WERI-Rb-1 (cell line): ENCODE results near the gene DFFA.
"Not testable (repeated sequence)": the region's sequence is repeated elsewhere in the genome, so short reads cannot be mapped to it uniquely, and the experiment has no call there.

Experiments used
- DNase-seq: peaks from one replicate; pipeline ENCODE4 v3.0.0-alpha.2; 2020
- H3K27ac ChIP-seq: fragments of 250-450 bp; sonication (Bioruptor Pico); 2 replicates; pipeline ENCODE4 v1.5.1; 2020; ENCODE audit warnings: mild to moderate bottlenecking, moderate library complexity
- H3K27me3 ChIP-seq: fragments of 250-450 bp; sonication (Bioruptor Pico); 2 replicates; pipeline ENCODE4 v1.5.1; 2021; ENCODE audit warnings: mild to moderate bottlenecking, low read depth, moderate library complexity; ENCODE audit not compliant: insufficient read depth, severe bottlenecking
- H3K36me3 ChIP-seq: fragments of 250-450 bp; sonication (Bioruptor Pico); 2 replicates; pipeline ENCODE4 v1.5.1; 2020; ENCODE audit warnings: mild to moderate bottlenecking, moderate library complexity
- H3K4me3 ChIP-seq: 2 replicates; pipeline ENCODE4 v1.5.1; 2011; ENCODE audit warnings: low read depth, mild to moderate bottlenecking, control low read depth, low read length
- H3K9me3 ChIP-seq: fragments of 250-450 bp; sonication (Bioruptor Pico); 2 replicates; pipeline ENCODE4 v1.5.1; 2021; ENCODE audit warnings: mild to moderate bottlenecking, moderate library complexity; ENCODE audit not compliant: severe bottlenecking
- CTCF ChIP-seq: IDR thresholded peaks from 2 replicates; pipeline ENCODE4 v1.5.1; 2011; ENCODE audit warnings: low read depth, mild to moderate bottlenecking, control low read depth, inconsistent platforms, low read length

Gene DFFA

GRCh38 chr1:10429868-10430215 is 42.5 kb downstream of the DFFA start:
- no peak for DNase-seq
- Histone ChIP-seq H3K27ac (peak overlapping the region; percentile 95), H3K36me3 (peaks cover 7% of the 10 kb centered on the region), H3K4me3 (peak overlapping the region; percentile 78), H3K9me3 (no peaks in the 10 kb centered on the region), H3K27me3 (no peaks in the 10 kb centered on the region)
- TF ChIP-seq CTCF, result no peak

- Histone ChIP-seq H3K4me3 (no peak overlapping the region), H3K9me3 (no peaks in the 10 kb centered on the region), H3K27ac (no peak overlapping the region), H3K36me3 (peaks cover 6% of the 10 kb centered on the region), H3K27me3 (no peaks in the 10 kb centered on the region)
- DNase-seq, result no peak
- TF ChIP-seq CTCF, result no peak
Observed at GRCh38 chr1:10428984-10429383, 43.3 kb downstream of the DFFA start.

- not testable (repeated sequence) for H3K36me3 ChIP-seq, H3K9me3 ChIP-seq, DNase-seq, H3K27me3 ChIP-seq, H3K4me3 ChIP-seq
- peak overlapping the region; percentile 65 for H3K27ac ChIP-seq
Observed at GRCh38 chr1:10426535-10426848, 45.8 kb downstream of the DFFA start.

GRCh38 chr1:10425826-10426534 is 46.3 kb downstream of the DFFA start:
- Histone ChIP-seq H3K36me3 (peaks cover 11% of the 10 kb centered on the region), H3K27ac (peak overlapping the region; percentile 83)
- H3K4me3 ChIP-seq, H3K9me3 ChIP-seq, H3K27me3 ChIP-seq: not testable (repeated sequence)
- peak; percentile 71 for DNase-seq

GRCh38 chr1:10424651-10425050 is 47.7 kb downstream of the DFFA start:
- no peak for DNase-seq
- TF ChIP-seq CTCF, result no peak
- H3K9me3 ChIP-seq, result no peaks in the 10 kb centered on the region
- peak overlapping the region; percentile 83 for H3K27ac ChIP-seq
- no peak overlapping the region for H3K4me3 ChIP-seq
- peaks cover 13% of the 10 kb centered on the region for H3K36me3 ChIP-seq
- no peaks in the 10 kb centered on the region for H3K27me3 ChIP-seq

- Histone ChIP-seq H3K36me3 (peaks cover 19% of the 10 kb centered on the region), H3K9me3 (no peaks in the 10 kb centered on the region), H3K4me3 (no peak overlapping the region), H3K27me3 (no peaks in the 10 kb centered on the region), H3K27ac (peak overlapping the region; percentile 83)
- DNase-seq, result no peak
- no peak for TF ChIP-seq CTCF
Observed at GRCh38 chr1:10424034-10424433, 48.3 kb downstream of the DFFA start.

- Histone ChIP-seq H3K4me3 (no peak overlapping the region), H3K36me3 (peaks cover 43% of the 10 kb centered on the region), H3K27me3 (no peaks in the 10 kb centered on the region), H3K9me3 (no peaks in the 10 kb centered on the region), H3K27ac (peak overlapping the region; percentile 60)
- TF ChIP-seq CTCF, result no peak
- no peak for DNase-seq
Observed at GRCh38 chr1:10421637-10422036, 50.7 kb downstream of the DFFA start.
